IPS-NIHi7 (cell line): ENCODE measurements around the gene ITGA2.

ENCODE experiments used
- DNase-seq: peaks from one replicate; pipeline ENCODE4 v3.0.0; 2012; ENCODE audit warnings: mixed read lengths; ENCODE audit errors: extremely low spot score

ITGA2 gene

DNA sequence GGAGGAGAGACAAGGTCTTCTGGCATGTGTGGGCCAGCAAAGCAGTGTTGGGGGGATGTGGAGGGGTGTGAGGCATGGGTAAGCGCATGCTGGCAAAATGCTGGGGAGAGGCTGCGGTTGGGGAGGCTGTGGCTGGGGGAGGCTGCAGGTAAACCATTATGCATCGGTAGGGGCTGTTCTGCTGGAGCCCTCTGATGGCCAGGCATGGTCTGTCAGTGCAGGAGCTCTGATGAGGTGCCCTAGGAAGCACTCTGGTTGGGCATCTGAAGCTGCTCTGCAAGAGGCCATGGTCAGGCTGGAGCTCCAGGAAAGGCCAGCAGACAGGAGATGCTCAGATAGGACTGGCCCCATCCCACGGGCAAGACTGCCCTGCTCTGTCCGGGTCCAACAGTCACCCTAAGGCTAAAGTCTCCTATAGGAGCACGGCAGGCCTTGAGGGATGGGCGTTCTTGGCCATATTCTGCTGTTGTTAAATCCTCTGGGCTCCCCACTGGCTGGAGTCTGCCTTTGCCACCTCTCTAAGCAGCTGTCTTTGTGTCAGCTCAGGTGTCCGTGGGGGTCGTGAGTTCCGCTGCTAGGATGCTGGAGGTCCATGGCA lies 28.7 kb downstream of the ITGA2 start:
- no peak for DNase-seq

DNA sequence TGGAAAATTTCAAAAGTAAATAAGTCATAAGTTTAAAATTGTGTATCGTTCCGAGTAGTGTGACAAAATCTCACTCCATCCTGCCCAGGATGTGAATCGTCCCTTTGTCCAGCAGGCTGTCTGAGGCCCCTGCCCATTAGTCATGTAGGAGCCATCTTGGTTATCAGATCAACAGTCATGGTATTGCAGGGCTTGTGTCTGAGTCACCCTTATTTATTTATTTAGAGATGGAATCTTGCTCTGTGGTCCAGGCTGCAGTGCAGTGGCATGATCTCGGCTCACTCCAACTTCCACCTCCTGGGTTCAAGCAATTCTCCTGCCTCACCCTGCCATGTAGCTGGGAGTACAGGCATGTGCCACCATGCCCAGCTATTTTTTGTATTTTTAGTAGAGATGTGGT lies 30.2 kb downstream of the ITGA2 start:
- DNase-seq: no peak

DNA sequence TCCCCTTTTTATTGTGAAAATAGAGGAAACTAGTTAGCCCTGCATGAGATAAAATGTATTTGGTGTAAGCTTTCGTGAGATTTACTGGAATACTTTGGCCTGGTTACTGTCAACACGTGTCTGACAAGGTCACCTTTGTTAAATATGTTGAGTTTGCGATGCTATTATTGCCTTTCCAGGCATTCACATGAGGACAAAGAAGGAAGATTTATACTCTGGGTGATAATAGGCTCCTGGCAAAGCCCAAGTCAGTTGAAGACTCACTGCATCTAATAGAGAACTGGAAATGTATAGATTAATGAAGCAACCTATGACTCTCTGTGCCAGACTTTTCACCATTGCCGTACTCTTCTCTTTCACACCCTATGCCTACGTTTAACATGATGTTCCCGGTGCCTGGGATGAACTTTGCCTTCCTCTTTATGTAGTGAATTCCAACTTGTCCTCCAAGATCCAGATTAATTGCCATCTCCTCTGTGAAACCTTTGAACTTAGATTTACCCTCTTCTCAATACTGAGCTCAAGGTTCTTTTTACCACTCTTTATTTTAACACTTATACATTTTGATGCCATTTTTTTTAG lies 33.9 kb downstream of the ITGA2 start:
- no peak for DNase-seq

DNA sequence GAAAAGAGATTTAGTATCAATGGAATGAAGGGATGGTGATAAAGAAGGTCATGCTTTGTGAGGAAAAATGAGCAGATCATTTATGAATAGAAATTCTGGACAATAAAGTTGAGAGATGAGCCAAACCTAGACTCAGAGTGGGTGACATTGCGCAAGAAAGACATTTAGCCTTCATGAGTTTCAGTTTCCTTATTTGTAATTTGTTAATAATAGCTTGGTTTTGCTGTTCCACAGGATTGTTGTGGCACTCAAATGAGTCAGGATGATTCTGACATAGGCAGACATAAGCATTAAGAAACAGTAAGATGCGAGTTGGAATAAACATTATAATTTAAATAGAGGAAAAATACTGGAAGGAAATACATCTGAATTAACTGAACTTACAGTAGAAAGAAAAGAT lies 34.8 kb downstream of the ITGA2 start:
- DNase-seq: no peak

DNA sequence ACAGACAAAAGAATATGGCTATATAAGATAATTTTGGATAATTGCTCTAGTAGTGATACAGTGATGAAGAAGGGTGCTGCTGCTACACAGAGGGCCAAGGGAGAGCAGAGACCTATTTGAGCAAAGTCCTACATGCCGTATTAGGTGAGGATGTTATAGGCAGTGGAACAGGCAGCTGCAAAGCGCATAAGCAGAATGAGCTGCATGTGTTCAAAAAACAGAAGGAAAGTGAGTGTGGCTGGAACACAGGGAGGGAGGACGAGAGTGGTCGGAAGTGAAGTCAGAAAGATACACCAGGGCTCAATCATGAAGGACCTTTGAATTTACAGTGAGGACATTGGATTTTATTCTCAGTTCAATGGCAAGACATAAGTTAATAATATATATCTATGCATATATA lies 35.4 kb downstream of the ITGA2 start:
- no peak for DNase-seq

DNA sequence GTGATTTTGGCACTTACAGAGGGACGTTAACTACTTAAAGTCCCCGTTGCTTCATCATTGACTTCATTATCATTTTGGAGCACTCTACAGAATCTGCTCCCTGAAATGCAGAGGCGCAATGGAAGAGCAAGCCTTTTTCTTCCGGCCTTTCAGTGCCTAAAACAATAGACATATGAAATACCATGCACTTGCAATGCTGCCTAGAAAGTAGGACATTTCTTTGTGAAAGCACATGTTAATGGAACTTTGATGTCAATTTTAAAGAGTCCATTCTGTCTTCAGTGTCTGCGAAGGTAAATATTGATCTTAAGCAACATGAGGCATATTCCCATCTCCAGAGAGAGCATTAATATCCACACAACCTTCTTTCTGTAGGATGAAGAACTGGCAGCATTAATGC lies 36.3 kb downstream of the ITGA2 start:
- no peak for DNase-seq

DNA sequence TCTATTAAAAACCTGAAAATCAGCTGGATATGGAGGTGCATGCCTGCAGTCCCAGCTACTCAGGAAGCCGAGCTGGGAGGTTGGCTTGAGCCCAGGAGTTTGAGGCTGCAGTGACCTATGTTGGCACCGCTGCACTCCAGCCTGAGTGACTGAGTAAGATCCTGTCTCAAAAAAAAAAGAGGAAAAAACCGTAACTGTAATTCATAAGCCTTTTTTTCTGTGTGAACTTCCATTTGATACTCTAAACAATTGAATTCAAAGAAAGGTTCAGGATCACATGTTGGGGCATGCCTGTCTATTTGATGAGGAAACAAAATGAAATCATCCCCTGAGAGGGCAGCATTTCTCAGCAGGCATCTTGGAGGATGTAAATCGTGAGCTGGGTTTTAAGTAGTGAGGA lies 38.8 kb downstream of the ITGA2 start:
- no peak for DNase-seq

DNA sequence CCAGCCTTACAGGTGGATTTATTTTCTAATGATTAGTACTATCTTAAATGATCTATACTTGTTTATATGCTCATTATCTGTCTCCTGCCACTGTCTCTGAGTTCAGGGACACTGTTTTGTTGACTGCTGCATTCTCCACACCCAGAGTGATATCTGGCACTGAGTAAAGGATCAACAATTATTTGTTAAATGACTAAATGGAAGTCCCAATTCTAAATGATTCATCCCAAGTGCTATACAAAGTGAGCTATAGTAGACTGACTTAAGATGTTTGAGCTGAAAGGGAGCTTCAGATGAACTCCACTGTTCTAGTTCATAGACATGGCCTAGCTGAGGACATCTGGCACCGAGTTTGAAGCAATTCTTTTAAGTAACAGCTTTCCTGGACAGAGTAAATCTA lies 40.5 kb downstream of the ITGA2 start:
- no peak for DNase-seq

DNA sequence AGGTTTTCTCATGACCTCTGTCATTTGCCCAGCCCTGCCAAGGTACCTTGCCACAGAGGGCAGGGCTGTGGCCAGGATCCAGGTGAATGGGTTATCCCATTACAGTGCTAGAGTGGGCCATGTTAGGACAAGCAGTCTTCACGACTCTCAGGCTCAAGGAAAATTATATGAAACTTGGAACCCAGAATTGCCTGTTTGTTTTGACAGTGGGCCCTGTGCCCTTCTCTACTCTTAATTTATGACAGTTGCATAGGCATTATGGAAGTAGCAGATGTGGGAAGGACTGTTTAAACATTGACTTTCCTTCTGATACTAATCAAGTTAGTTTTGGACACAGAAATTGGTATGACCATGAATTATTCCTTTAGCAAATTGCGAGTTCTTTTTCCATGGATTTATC lies 41.7 kb downstream of the ITGA2 start:
- DNase-seq: no peak

DNA sequence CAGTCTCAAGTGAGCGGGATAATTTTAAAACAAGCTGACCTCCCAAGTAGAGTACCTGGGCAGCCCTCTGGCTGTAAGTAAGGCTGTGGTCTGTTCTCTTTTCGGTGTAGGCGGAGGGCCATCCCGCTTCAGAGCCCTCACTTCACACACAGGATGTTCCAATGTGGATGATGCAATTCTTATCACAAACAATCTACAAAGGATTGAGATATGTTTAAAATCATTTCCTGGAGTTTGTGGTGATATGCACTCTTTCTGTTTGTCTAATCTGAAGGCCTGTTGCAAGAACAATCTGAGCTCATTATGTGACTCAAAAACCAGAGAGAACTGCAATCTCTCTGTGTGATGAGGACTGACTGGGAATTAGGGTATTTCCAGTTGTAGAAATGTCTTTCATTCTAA lies 42.5 kb downstream of the ITGA2 start:
- DNase-seq: no peak

DNA sequence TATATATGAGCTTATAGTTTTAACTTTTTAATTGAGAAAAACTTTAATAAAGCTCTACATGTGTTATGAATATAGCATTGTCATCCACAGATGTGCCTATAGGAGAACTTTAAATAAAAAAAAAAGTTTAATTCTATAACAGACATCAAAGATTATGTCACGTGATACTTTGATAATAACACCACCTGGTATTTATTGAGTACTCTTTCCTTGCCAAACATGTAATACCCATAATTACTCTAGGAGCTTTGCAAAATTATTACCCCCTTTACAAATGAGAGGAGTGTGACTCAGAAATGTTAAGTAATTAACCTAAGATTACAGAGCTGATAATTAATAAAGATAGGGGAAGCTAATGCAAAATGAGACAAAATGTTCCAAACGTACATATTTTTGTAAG lies 43.0 kb downstream of the ITGA2 start:
- no peak for DNase-seq

DNA sequence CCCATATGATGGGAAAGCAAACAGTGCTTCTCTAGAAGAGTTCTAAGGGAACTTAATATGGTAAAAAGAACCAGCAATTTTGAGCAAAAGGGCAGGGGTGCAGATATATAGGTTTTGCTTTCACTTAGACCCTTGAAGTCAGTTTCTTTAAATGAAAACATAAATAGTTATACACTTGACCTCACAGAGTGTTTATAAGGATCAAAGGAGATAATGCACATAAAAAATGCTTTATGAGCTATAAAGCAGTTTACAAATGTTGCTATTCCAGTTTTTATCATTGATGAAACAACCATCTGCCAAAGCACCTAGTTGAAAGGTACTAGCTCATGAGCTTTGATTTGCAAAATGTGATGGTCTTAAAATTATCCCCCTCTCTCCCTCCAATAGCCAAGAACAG lies 45.7 kb downstream of the ITGA2 start:
- no peak for DNase-seq

DNA sequence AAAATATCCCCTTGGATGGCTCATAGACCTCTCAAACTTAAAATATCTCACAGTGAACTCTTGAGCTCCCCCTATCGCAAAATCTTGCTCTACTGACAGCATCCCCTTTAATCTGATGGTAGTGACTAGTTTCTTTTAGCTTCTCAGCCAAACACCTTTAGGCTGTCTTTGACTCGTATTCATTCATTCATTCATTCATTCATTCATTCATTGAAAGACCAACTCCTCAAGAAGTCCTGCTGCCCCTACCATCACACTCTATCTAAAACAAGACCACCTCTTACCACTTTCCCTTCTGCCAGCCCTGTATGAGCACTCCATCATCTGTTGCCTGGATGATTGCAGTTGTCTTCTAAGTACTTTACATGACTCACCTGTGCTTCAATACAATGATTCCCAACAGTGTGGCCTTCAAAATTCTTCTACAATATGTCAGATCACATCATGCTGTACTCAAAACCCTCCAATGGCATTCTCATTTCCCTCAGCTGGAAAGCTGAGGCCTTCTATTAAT lies 46.8 kb downstream of the ITGA2 start:
- peak; percentile 62 for DNase-seq

DNA sequence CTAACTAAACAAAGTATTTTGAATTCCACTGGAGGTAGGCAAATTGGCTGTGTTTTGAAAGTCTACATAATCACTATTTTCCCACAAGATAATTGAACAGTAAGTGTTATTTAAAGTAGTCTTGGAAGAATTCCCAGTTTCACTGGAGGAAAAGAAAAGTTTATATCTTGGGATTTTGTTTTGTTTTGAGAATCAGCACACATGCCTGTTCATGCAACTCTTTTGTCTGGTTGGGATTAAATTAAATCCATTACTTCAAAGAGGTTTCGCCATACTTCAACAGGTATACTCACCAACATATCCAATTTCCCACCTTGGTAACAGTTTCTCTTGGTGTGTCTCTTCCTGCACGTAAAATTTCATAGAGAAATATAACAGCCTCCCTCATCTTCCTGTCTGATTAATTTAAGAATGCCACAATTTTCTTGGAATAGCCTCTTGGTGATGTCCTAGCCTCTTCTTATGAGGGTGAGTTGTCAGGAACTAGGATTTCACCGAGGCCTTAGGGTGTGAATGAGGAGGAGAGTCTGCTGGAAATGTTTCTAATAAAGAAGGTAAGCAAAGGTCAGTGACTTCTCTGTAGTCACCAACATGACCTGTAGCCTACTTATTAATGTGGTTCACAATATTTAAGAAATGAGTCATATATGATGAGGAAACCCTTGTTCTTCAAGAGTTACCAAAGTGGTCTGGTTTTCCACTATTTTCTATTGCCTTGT lies 48.1 kb downstream of the ITGA2 start:
- DNase-seq: no peak

DNA sequence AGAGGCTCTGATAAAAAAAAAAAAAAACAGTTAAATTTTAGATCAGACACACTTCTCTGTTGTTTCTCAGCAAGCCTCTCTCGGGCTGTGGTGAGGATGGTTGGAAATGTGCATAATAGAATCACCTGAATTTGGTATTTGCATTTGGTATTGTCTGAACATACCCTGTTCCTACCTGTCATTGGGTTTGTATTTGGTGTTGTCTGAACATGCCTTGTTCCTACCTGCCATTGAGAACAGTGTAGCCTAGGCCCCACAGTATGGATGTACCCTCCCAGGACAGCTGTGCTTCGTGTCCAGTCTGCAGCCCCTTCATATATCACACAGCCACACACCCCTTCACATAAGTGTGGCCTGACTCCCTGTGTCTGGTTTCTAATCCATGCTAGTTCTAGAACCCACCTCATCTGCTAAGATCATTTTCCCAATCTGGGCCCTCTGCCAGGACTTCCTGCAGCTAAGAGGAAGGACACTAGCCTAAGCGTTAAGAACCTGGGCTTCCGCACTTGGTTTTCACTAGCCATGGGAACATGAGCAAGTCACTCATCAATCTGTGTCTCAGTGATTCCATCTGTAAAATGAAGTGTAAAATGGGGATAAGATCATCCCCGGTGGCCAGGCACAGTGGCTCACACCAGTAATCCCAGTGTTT lies 49.2 kb downstream of the ITGA2 start:
- DNase-seq: no peak

DNA sequence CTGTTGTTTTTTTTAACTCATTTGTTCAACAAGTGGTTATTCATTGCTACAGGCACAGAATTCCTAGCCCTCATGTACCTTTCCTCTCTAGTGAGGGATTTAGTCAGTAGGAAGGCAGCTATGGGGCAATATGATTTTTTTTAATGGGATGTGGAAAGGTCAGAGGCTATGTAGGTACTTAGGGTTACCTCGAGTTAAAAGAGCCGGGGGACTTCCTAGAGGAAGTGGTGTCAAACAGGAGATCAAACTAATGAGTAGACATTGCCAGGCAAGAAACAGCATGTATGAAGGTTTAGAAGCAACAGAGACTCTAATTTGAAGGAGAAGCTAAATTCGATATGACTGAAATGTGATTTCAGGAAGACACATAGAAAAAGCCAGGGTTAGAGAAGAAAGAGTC lies 50.7 kb downstream of the ITGA2 start:
- no peak for DNase-seq

DNA sequence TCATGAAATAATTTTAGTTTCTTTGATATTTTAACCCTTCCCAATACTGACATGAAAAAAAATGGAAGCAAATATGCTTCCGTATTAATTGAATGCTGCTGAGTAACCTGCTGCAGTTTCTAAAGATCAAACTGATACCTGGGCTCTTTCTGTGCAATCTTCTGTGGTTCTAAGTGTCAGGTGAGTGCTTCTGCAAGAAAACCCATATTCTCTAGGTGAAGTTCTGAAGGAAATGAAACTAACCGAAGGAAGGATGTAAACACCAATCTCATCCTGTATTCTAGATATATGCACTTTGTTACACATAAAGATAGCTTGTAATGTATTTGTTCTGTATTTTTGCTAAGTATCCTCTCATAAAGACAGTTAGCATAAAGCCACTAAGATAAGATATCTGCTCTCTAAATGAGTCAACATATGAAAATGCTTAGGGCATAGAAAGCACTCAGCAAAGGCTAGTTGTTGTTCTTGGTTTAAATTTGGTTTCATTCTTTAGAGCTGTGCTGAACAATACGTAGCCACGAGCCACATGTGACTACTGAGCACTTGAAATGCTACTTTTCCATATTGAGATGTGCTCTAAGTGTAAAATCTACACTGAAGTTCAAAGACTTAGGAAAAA lies 52.0 kb downstream of the ITGA2 start:
- DNase-seq: no peak

DNA sequence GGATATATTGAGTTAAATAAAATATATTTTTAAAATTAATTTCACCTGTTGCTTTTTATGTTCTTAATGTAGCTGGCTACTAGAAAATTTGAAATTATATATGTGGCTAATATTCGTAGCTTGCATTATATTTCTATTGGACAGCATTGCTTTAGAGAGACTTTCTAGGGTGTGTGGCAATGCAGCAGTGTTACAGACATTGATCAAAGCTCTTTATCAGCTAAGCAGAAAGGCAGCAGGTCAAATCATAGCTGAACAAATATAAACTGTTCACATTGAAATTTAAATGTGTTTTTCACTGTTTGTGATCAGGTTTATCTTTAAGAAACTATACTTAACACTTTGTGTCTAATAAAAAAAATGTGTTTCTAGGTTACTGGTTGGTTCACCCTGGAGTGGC lies 52.6 kb downstream of the ITGA2 start:
- no peak for DNase-seq

DNA sequence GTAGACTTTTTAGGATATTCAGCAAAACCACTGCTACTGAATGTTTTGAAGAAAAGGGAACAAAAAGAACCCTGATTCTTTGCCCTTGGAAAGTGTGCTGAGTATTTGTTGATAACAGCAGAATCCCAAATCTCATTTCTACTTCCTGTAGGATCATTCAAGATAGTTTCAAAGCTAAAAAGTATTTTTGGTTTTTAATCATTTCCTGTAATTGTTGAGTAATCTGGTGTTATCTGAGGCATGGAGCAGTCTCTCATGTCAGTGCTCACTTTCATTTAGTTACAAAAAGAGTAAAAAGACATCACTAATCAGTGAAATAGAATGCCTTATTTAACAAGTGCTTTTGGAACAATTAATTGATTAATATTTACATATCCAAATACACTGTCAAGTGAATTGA lies 56.1 kb downstream of the ITGA2 start:
- no peak for DNase-seq

DNA sequence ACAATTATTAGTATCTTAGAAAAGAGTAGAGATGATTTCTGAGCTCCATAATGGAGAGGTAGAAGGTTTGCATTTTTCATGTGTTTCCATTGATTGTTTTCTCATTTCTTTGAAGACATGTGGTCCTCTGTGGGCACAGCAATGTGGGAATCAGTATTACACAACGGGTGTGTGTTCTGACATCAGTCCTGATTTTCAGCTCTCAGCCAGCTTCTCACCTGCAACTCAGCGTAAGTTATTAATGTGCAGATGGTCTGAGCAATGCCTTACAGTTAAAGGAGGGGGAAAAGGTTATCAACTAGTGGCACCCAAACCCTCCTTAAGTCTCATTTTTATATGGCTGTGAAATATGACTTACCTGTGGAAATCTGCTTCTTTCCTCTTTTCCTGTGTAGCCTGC lies 59.1 kb downstream of the ITGA2 start:
- DNase-seq: no peak

DNA sequence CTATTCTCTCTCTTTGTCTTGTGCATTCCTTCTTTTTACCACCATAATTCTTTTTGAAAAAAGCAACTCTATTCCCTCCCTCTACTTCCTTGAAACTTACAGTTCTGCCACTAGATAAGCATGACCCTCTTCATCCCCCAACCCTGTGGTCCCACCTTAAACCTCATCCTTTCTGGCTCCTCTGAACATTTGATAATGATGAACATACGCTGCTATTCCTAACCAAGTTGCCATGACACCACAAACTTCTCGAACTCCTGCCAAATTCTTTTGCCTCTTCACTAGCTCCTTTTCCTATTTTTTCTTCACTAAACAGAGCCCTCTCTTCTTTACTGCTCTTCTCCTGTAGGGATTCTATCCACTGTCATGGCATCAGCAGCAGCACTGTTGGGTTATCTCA lies 63.3 kb downstream of the ITGA2 start:
- no peak for DNase-seq

DNA sequence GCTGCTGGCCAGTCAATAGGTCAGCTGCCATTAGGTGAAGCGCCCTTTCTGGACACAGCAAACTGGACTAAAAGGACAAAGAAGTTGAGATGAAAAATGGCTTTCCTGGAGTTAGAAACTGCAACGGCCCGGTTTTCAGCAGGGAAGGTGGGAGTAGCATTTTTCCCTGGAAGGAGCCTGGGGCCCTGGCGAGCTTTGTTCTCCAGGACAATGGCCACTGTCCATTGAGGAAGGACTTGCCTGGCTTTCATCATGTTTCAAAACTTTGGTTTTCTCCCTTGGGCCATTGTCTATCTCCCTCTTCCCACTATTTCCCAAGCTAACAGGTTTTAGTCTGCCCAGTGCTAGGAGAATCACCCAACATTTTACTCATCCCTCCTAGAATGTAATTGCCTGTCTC lies 64.2 kb downstream of the ITGA2 start:
- no peak for DNase-seq
